Fibroblast of the aortic adventitia (primary cell): Measurements from ENCODE around the gene FAM186B. TPM values are rescaled to one million over a fixed set of nuclear protein-coding genes. Genes with fewer than 3 reads are reported as not detected.

ENCODE experiments used
- DNase-seq: peaks from one replicate; pipeline ENCODE4 v3.0.0-alpha.2; 2010; ENCODE audit warnings: low read depth
- H3K4me3 ChIP-seq: 2 replicates; pipeline ENCODE4 v1.5.1; 2011; ENCODE audit warnings: low read depth, mild to moderate bottlenecking, control low read depth, low read length, moderate library complexity
- total RNA-seq: library from RNA; depleted of rRNA; stranded (reverse); fragments of >200 nt; gene quantifications from 2 replicates; pipeline ENCODE4 v1.2.3, GENCODE V29; 2012; ENCODE audit warnings: low replicate concordance
- TF ChIP-seq, protein P1 (sequence below): IDR thresholded peaks from 2 replicates; pipeline ENCODE4 v1.5.1; 2011; ENCODE audit warnings: mild to moderate bottlenecking, low read length, control low read depth, inconsistent platforms; ENCODE audit not compliant: insufficient read depth

Gene FAM186B
- total RNA-seq, 1 donor = 0.45 TPM

DNA sequence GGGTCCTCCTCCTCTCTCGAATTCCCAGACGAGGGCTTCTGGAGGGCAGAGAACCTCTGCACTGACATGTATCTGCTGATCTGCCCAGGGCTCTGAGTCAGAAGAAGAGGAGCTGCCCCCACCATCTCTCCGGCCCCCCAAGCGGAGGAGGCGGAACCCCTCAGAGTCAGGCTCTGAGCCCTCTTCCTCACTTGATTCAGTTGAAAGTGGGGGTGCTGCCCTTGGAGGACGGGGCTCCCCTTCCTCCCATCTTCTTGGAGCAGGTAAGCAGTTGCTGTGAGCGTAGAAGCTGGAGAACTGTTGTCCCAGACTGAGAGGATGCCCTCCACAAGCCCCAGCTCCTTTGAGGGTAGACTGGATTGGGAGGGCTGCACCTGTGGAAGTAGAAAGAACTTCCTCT lies 37.7 kb upstream of the FAM186B start:
- H3K4me3 ChIP-seq = no peak overlapping the region
- DNase-seq = no peak
- TF ChIP-seq, protein P1, sequence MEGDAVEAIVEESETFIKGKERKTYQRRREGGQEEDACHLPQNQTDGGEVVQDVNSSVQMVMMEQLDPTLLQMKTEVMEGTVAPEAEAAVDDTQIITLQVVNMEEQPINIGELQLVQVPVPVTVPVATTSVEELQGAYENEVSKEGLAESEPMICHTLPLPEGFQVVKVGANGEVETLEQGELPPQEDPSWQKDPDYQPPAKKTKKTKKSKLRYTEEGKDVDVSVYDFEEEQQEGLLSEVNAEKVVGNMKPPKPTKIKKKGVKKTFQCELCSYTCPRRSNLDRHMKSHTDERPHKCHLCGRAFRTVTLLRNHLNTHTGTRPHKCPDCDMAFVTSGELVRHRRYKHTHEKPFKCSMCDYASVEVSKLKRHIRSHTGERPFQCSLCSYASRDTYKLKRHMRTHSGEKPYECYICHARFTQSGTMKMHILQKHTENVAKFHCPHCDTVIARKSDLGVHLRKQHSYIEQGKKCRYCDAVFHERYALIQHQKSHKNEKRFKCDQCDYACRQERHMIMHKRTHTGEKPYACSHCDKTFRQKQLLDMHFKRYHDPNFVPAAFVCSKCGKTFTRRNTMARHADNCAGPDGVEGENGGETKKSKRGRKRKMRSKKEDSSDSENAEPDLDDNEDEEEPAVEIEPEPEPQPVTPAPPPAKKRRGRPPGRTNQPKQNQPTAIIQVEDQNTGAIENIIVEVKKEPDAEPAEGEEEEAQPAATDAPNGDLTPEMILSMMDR = no peak

DNA sequence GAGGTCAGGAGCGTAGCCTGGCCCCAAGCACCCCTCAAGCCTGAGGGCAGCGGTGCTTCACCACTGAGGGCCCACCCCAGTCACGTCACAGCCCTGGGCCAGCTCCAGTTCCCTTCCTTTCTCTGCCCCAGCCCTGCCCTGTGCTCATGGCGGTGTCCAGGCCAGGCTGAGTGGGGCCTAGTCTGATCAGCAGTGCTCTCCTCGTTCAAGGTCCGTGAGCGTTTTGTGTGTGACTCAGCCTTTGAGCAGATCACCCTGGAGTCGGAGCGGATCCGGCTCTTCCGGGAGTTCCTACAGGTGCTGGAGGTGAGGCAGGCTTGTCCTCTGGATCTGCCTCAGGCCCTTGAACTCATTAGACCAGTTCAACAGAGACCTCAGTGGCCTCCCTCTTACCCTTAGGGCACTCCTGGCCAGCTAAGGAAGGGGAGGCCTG lies 36.9 kb upstream of the FAM186B start:
- DNase-seq = no peak
- no peak overlapping the region for H3K4me3 ChIP-seq
- TF ChIP-seq, protein P1 = no peak

DNA sequence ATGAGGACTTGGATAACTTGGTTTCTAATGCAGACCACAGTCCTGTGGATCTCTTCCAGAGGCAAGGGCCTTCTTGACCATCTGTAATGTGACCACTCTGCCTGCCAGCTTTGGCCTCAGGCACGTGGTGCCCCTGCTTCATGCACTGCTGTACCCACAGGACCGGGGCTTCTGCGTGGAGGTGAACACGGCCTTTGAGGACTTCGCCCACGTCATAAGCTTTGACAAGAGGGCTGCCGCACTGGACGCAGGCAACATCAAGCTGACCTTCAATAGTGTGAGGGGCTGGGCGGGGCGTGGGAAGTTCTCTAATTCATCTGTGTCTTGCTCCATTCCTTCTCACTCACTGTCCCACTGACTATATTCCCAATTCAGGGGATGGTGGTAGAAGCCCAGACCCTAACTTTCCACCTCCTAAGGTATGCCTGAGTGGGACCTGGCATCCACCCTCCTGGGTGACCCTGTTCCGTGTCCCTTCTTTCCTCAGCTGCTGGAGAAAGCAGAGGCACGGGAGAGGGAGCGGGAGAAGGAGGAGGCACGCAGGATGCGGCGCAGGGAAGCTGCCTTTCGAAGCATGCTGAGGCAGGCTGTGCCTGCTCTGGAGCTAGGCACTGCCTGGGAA lies 36.4 kb upstream of the FAM186B start:
- H3K4me3 ChIP-seq = no peak overlapping the region
- DNase-seq = no peak
- TF ChIP-seq, protein P1 = no peak

DNA sequence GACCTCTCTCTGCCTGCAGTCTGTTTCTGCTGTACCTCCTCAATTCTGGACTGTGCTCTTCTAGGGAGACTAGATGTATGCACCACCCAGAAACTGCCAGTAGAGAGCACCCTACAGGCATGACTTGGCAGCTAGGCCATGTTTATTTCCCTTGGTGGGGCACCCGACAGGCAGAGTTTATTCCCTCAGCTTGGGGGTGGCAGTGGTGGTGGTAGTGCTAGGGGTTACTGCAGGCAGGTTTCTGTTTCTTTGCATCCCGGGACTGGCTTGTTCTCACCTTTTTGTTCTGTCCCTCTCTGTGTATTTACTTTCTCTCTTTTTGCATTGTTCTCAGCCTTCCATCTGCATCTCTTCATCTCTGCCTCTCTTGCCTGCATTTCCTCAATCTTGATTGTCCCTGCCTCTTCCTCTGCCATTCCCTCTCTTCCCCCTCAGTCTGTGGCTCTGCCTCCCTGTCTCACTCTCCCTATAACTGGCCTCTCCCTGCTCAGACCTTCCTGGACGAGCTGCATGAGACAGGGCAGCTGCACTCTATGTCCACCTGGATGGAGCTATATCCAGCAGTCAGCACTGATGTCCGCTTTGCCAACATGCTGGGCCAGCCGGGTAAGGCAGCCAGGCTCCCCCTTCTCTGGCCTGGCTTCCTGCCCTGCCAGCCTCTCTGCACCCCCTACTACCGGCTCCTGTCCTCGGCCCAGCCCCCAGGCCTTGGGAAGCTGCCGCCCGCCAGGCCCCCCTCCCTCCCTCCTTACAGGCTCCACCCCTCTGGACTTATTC lies 31.7 kb upstream of the FAM186B start:
- no peak overlapping the region for H3K4me3 ChIP-seq
- TF ChIP-seq, protein P1 = peak; percentile 81
- peak; percentile 77 for DNase-seq

DNA sequence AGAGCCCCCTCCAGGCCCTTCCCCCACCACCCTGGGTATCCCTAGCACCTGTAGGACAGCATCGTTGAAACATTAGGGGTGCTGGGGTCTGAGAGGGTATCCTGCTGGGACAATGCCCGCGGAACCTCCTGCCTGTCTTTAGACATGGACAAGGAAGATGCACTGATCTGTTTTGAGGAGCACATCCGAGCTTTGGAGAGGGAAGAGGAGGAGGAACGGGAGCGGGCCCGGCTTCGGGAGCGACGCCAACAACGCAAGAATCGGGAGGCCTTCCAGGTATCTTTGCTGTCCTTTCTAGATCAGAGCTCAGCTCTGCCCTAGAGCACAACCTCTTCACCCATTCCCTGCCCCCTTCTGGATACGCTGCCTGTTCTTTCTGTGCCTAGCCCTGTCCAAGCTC lies 31.1 kb upstream of the FAM186B start:
- H3K4me3 ChIP-seq = no peak overlapping the region
- DNase-seq = no peak
- TF ChIP-seq, protein P1 = no peak

DNA sequence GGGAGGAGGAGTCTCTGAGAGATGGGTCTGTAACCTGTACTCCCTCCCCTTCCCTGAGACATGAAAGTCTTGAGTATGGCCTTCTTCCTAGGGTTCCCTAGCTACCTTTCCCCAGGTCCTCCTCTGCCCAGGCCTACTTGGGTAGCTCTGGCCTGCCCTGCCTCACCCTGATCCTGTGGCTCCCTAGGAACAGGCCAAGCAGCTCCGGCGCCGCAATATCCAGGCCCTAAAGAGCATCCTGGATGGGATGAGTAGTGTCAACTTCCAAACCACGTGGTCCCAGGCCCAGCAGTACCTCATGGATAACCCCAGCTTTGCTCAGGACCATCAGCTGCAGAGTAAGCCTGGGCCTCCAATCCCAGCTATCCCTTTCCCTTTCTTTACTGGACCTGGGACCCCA lies 30.2 kb upstream of the FAM186B start:
- no peak overlapping the region for H3K4me3 ChIP-seq
- DNase-seq = no peak
- TF ChIP-seq, protein P1 = no peak
